Measurements from ENCODE around the gene FBLN5. TPM values are rescaled to one million over a fixed set of nuclear protein-coding genes. Genes with fewer than 3 reads are reported as not detected.

Gene FBLN5
- total RNA-seq, 4 donors from 2014 or later: 79.7 to 161 (median 116) TPM

DNA sequence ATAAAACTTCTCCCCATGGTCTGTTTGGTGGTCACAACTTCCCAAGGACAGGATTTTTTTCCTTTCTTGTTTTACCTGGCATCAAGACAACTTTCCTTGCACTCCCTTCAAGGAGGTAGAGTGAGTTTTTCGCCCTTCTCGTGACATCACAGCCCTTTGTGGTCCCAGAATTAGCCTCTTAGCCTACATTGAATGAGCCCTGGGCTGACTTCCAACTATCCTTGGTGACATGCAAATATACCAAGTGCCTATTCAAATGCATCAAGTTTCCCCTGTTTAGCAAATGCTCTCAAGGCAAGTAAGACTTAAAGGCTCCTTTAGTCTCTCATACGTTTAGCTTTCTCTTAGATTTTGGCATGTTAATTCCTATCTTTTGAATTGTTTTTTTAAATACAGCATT lies 116.7 kb downstream of the FBLN5 start:
- no peak overlapping the region for H3K27ac ChIP-seq (replicated peaks in 1 of 4)
- TF ChIP-seq POLR2A (IDR thresholded peaks at IDR 0.05; ENCODE audit: low read depth) (no peak), EP300 (IDR thresholded peaks at IDR 0.05) (no peak)
- H3K9me3 ChIP-seq: peaks cover 0 to 5% (median 0%) of the 10 kb centered on the region in 4 donors
- peaks cover 0 to 3% (median 1%) of the 10 kb centered on the region in 4 donors for H3K27me3 ChIP-seq
- intact Hi-C loops (cut with DNase I): loop anchor here (10.0 kb wide), 1 partner anchor 164 kb away; no protein-coding TSS in a partner anchor
- H3K4me1 ChIP-seq: peaks cover 0 to 6% (median under 1%) of the 10 kb centered on the region in 4 donors
- no peak overlapping the region for H3K4me3 ChIP-seq
- H3K36me3 ChIP-seq: no peaks in the 10 kb centered on the region
- WGBS: 47% methylated on average over 3 of the region's 3 CpGs
- no peak for DNase-seq (ENCODE audit: extremely low spot score)

DNA sequence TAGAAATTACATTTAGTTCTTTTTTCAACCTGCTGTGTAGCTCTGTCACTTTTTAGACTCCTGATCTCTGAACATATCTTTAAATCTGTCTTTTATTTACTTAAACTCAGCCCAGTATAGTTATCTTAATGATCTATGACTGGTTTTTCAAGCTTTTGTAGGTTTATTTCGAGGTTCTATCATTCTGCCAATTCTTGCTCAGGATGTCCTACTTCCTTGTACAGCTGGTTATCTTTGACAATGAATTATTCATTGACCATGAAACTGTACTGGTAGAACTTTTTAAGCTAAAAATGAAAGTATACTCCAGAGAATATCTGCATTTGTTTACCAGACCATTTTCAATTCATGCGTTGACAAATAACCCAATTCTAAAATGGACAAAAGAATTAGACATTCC lies 118.0 kb downstream of the FBLN5 start:
- Histone ChIP-seq H3K27ac (replicated peaks in 1 of 4) (no peak overlapping the region), H3K4me3 (no peak overlapping the region), H3K27me3 (no peaks in the 10 kb centered on the region), H3K4me1 (peaks cover 0 to 4% (median 0%) of the 10 kb centered on the region in 4 donors), H3K36me3 (no peaks in the 10 kb centered on the region), H3K9me3 (peaks cover 0 to 5% (median 0%) of the 10 kb centered on the region in 4 donors)
- TF ChIP-seq, protein P1, sequence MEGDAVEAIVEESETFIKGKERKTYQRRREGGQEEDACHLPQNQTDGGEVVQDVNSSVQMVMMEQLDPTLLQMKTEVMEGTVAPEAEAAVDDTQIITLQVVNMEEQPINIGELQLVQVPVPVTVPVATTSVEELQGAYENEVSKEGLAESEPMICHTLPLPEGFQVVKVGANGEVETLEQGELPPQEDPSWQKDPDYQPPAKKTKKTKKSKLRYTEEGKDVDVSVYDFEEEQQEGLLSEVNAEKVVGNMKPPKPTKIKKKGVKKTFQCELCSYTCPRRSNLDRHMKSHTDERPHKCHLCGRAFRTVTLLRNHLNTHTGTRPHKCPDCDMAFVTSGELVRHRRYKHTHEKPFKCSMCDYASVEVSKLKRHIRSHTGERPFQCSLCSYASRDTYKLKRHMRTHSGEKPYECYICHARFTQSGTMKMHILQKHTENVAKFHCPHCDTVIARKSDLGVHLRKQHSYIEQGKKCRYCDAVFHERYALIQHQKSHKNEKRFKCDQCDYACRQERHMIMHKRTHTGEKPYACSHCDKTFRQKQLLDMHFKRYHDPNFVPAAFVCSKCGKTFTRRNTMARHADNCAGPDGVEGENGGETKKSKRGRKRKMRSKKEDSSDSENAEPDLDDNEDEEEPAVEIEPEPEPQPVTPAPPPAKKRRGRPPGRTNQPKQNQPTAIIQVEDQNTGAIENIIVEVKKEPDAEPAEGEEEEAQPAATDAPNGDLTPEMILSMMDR (IDR thresholded peaks at IDR 0.05): no peak
- TF ChIP-seq POLR2AphosphoS5 (IDR thresholded peaks at IDR 0.05) (no peak), POLR2A (IDR thresholded peaks at IDR 0.05; ENCODE audit: low read depth) (no peak), EP300 (IDR thresholded peaks at IDR 0.05) (no peak)
- WGBS: 59% methylated on average over 2 of the region's 2 CpGs
- intact Hi-C loops (cut with DNase I): no loop called here
- no peak for DNase-seq (ENCODE audit: extremely low spot score)

DNA sequence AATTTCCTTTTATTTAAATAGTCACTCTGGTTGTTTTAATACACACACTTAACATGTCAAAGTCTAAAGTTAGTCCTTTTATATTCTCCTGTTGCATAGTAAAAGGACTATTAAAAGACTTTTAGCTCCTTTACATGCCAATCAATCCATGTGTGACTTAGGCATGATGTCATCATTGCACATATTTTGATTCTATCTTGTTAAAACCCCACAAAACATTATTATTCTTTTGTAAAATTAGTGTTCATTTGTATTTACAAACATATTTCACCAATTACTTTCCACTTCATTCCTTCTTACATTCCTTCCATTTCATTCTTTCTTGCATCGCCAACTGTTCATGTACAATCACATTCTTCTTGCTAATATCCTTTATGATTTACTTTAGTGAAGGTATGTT lies 119.7 kb downstream of the FBLN5 start:
- TF ChIP-seq, protein P1 (IDR thresholded peaks at IDR 0.05): no peak
- TF ChIP-seq EP300 (IDR thresholded peaks at IDR 0.05): no peak
- no peak for TF ChIP-seq POLR2A (IDR thresholded peaks at IDR 0.05; ENCODE audit: low read depth)
- no peak for TF ChIP-seq POLR2AphosphoS5 (IDR thresholded peaks at IDR 0.05)
- H3K27ac ChIP-seq (replicated peaks in 1 of 4): no peak overlapping the region
- H3K4me1 ChIP-seq: peaks cover 0 to 4% (median 0%) of the 10 kb centered on the region in 4 donors
- H3K36me3 ChIP-seq: no peaks in the 10 kb centered on the region
- DNase-seq (ENCODE audit: extremely low spot score): no peak
- peaks cover 0 to 5% (median 0%) of the 10 kb centered on the region in 4 donors for H3K9me3 ChIP-seq
- H3K4me3 ChIP-seq: no peak overlapping the region
- WGBS: 83% methylated on average over 1 of the region's 1 CpG
- intact Hi-C loops (cut with DNase I): no loop called here
- H3K27me3 ChIP-seq: no peaks in the 10 kb centered on the region

Other genes starting within 250 kb of the FBLN5 start
- 1 to 10 TPM in 1 of 4 donors, under 1 TPM in 3; 0.11 to 2.9 (median 0.91) TPM for gene CATSPERB, start 215.6 kb downstream of the FBLN5 start, total RNA-seq
- gene TC2N, start 80.2 kb downstream of the FBLN5 start, total RNA-seq: 10 to 100 TPM; 17.8 to 27.8 (median 23.7) TPM
- 10 to 100 TPM; 24.0 to 36.2 (median 29.6) TPM for gene TRIP11, start 92.4 kb upstream of the FBLN5 start, total RNA-seq
- 10 to 100 TPM; 24.1 to 48.9 (median 24.9) TPM for gene ATXN3, start 158.9 kb upstream of the FBLN5 start, total RNA-seq
- gene NDUFB1, start 174.0 kb upstream of the FBLN5 start, total RNA-seq: 100 to 1,000 TPM; 197 to 457 (median 369) TPM
- gene CPSF2, start 174.3 kb upstream of the FBLN5 start, total RNA-seq: 10 to 100 TPM; 19.5 to 29.0 (median 25.5) TPM